SKM-1 treated with dmso at 0.1 percent for 144 hours (cell line): ENCODE measurements around the gene ABCC9.

Experiments
- DNase-seq: peaks from one replicate; lab custom pipeline; 2025; ENCODE audit not compliant: unreplicated experiment; lab: John Stamatoyannopoulos, UW

The ABCC9 gene

GRCh38 chr12:21881965-21882364, 59.3 kb downstream of the ABCC9 start:
- no peak for DNase-seq

- no peak for DNase-seq
These were observed 61.9 kb downstream of the ABCC9 start for GRCh38 chr12:21879312-21879711.

- no peak for DNase-seq
These were observed 63.8 kb downstream of the ABCC9 start for GRCh38 chr12:21877293-21877982.

- no peak for DNase-seq
These were observed 75.4 kb downstream of the ABCC9 start for GRCh38 chr12:21865846-21866245.

- DNase-seq, result no peak
These were observed 80.7 kb downstream of the ABCC9 start for GRCh38 chr12:21860534-21860933.

- DNase-seq, result no peak
These were observed 81.1 kb downstream of the ABCC9 start for GRCh38 chr12:21860128-21860527.

- DNase-seq, result no peak
These were observed 89.0 kb downstream of the ABCC9 start for GRCh38 chr12:21852251-21852650.

GRCh38 chr12:21851151-21851550, 90.1 kb downstream of the ABCC9 start:
- DNase-seq, result no peak

- no peak for DNase-seq
These were observed 90.8 kb downstream of the ABCC9 start for GRCh38 chr12:21850419-21850818.

- no peak for DNase-seq
These were observed 91.3 kb downstream of the ABCC9 start for GRCh38 chr12:21849878-21850277.

GRCh38 chr12:21848192-21848591, 93.0 kb downstream of the ABCC9 start:
- no peak for DNase-seq

- no peak for DNase-seq
These were observed 97.4 kb downstream of the ABCC9 start for GRCh38 chr12:21843795-21844194.

- DNase-seq, result no peak
These were observed 101.5 kb downstream of the ABCC9 start for GRCh38 chr12:21839776-21840175.

GRCh38 chr12:21837847-21838246, 103.4 kb downstream of the ABCC9 start:
- DNase-seq, result no peak

- no peak for DNase-seq
These were observed 109.4 kb downstream of the ABCC9 start for GRCh38 chr12:21831791-21832344.

GRCh38 chr12:21828779-21829178, 112.4 kb downstream of the ABCC9 start:
- DNase-seq, result no peak

GRCh38 chr12:21828136-21828775, 113.0 kb downstream of the ABCC9 start:
- DNase-seq, result no peak

GRCh38 chr12:21827083-21827482, 114.1 kb downstream of the ABCC9 start:
- no peak for DNase-seq

GRCh38 chr12:21826618-21826910, 114.7 kb downstream of the ABCC9 start:
- DNase-seq, result no peak

- no peak for DNase-seq
These were observed 115.2 kb downstream of the ABCC9 start for GRCh38 chr12:21825886-21826617.

GRCh38 chr12:21823581-21823980, 117.6 kb downstream of the ABCC9 start:
- DNase-seq, result no peak

GRCh38 chr12:21819678-21820077, 121.5 kb downstream of the ABCC9 start:
- no peak for DNase-seq
